ENCODE measurements around the gene PROM1. TPM values are rescaled to one million over a fixed set of nuclear protein-coding genes. Genes with fewer than 3 reads are reported as not detected.
A peak's percentile ranks its signal among the peaks of the same experiment; 100 is the strongest.

The PROM1 gene
- total and polyA plus RNA-seq, 4 donors, result 1.2 to 5.2 (median 3.7) TPM

GRCh38 chr4:16045687-16046086 is 38.1 kb downstream of the PROM1 start (continued):
- TF ChIP-seq, protein P1, sequence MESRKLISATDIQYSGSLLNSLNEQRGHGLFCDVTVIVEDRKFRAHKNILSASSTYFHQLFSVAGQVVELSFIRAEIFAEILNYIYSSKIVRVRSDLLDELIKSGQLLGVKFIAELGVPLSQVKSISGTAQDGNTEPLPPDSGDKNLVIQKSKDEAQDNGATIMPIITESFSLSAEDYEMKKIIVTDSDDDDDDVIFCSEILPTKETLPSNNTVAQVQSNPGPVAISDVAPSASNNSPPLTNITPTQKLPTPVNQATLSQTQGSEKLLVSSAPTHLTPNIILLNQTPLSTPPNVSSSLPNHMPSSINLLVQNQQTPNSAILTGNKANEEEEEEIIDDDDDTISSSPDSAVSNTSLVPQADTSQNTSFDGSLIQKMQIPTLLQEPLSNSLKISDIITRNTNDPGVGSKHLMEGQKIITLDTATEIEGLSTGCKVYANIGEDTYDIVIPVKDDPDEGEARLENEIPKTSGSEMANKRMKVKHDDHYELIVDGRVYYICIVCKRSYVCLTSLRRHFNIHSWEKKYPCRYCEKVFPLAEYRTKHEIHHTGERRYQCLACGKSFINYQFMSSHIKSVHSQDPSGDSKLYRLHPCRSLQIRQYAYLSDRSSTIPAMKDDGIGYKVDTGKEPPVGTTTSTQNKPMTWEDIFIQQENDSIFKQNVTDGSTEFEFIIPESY (IDR thresholded peaks at IDR 0.05), result no peak
- no peak for TF ChIP-seq YY1 (IDR thresholded peaks at IDR 0.05)
- no peak for TF ChIP-seq JUND (IDR thresholded peaks at IDR 0.05)
- TF ChIP-seq FOXA2 (IDR thresholded peaks at IDR 0.05), result no peak
- no peak for TF ChIP-seq HNF4A (conservative IDR thresholded peaks at IDR 0.05)
- TF ChIP-seq EGR1 (IDR thresholded peaks at IDR 0.05; ENCODE audit: low read depth in 2 of 2), result no peak

GRCh38 chr4:16043642-16044498 is 40.0 kb downstream of the PROM1 start:
- DNase-seq (ENCODE audit: low spot score), result no peak
- TF ChIP-seq RXRA (IDR thresholded peaks at IDR 0.05), result peak; percentile 23 to 40
- TF ChIP-seq NR2F2 (IDR thresholded peaks at IDR 0.05), result no peak
- Histone ChIP-seq H3K9ac (ENCODE audit: low read depth in 1 of 2, low read length in 2 of 2) (no peak overlapping the region), H3K27ac (ENCODE audit: low read depth in 1 of 2, low read length in 2 of 2) (no peak overlapping the region), H3K27me3 (ENCODE audit: control insufficient read depth in 4 of 4, insufficient read depth in 4 of 4, low read length in 3 of 4) (no peaks in the 10 kb centered on the region), H3K9me3 (ENCODE audit: control insufficient read depth in 4 of 4, low read length in 3 of 4) (no peaks in the 10 kb centered on the region), H3K4me3 (ENCODE audit: low read depth in 1 of 3, low read length in 3 of 3) (no peak overlapping the region), H3K36me3 (ENCODE audit: control insufficient read depth in 4 of 4, insufficient read depth in 3 of 4, low read depth in 1 of 4, low read length in 3 of 4) (no peaks in the 10 kb centered on the region), H3K4me1 (ENCODE audit: control insufficient read depth in 4 of 4, insufficient read depth in 4 of 4, low read length in 3 of 4) (no peaks in the 10 kb centered on the region)
- 85% methylated on average over 11 of the region's 11 CpGs for WGBS

GRCh38 chr4:16039139-16039538 is 44.7 kb downstream of the PROM1 start:
- H3K9ac ChIP-seq (ENCODE audit: low read depth in 1 of 2, low read length in 2 of 2), result no peak overlapping the region
- TF ChIP-seq FOXA1 (IDR thresholded peaks at IDR 0.05), result no peak
- TF ChIP-seq, protein P2, sequence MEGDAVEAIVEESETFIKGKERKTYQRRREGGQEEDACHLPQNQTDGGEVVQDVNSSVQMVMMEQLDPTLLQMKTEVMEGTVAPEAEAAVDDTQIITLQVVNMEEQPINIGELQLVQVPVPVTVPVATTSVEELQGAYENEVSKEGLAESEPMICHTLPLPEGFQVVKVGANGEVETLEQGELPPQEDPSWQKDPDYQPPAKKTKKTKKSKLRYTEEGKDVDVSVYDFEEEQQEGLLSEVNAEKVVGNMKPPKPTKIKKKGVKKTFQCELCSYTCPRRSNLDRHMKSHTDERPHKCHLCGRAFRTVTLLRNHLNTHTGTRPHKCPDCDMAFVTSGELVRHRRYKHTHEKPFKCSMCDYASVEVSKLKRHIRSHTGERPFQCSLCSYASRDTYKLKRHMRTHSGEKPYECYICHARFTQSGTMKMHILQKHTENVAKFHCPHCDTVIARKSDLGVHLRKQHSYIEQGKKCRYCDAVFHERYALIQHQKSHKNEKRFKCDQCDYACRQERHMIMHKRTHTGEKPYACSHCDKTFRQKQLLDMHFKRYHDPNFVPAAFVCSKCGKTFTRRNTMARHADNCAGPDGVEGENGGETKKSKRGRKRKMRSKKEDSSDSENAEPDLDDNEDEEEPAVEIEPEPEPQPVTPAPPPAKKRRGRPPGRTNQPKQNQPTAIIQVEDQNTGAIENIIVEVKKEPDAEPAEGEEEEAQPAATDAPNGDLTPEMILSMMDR (IDR thresholded peaks at IDR 0.05; ENCODE audit: low read depth, low read length, missing input control), result no peak
- no peak for TF ChIP-seq JUND (IDR thresholded peaks at IDR 0.05)
- no peak for TF ChIP-seq ATF3 (IDR thresholded peaks at IDR 0.05)
- no peak for TF ChIP-seq SP1 (IDR thresholded peaks at IDR 0.05)
- TF ChIP-seq, protein P3, sequence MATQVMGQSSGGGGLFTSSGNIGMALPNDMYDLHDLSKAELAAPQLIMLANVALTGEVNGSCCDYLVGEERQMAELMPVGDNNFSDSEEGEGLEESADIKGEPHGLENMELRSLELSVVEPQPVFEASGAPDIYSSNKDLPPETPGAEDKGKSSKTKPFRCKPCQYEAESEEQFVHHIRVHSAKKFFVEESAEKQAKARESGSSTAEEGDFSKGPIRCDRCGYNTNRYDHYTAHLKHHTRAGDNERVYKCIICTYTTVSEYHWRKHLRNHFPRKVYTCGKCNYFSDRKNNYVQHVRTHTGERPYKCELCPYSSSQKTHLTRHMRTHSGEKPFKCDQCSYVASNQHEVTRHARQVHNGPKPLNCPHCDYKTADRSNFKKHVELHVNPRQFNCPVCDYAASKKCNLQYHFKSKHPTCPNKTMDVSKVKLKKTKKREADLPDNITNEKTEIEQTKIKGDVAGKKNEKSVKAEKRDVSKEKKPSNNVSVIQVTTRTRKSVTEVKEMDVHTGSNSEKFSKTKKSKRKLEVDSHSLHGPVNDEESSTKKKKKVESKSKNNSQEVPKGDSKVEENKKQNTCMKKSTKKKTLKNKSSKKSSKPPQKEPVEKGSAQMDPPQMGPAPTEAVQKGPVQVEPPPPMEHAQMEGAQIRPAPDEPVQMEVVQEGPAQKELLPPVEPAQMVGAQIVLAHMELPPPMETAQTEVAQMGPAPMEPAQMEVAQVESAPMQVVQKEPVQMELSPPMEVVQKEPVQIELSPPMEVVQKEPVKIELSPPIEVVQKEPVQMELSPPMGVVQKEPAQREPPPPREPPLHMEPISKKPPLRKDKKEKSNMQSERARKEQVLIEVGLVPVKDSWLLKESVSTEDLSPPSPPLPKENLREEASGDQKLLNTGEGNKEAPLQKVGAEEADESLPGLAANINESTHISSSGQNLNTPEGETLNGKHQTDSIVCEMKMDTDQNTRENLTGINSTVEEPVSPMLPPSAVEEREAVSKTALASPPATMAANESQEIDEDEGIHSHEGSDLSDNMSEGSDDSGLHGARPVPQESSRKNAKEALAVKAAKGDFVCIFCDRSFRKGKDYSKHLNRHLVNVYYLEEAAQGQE (IDR thresholded peaks at IDR 0.05), result no peak
- TF ChIP-seq RAD21 (IDR thresholded peaks at IDR 0.05), result no peak
- DNase-seq (ENCODE audit: low spot score), result no peak
- H3K27ac ChIP-seq (ENCODE audit: low read depth in 1 of 2, low read length in 2 of 2), result no peak overlapping the region
- whole genome bisulfite sequencing, result 95% methylated on average over 5 of the region's 5 CpGs
- no peak overlapping the region for H3K4me3 ChIP-seq (ENCODE audit: low read depth in 1 of 3, low read length in 3 of 3)
- H3K4me1 ChIP-seq (ENCODE audit: control insufficient read depth in 4 of 4, insufficient read depth in 4 of 4, low read length in 3 of 4), result peaks cover 2 to 4% (median 3%) of the 10 kb centered on the region in 4 donors
- no peaks in the 10 kb centered on the region for H3K9me3 ChIP-seq (ENCODE audit: control insufficient read depth in 4 of 4, low read length in 3 of 4)
- H3K36me3 ChIP-seq (ENCODE audit: control insufficient read depth in 4 of 4, insufficient read depth in 3 of 4, low read depth in 1 of 4, low read length in 3 of 4), result no peaks in the 10 kb centered on the region
- no peaks in the 10 kb centered on the region for H3K27me3 ChIP-seq (ENCODE audit: control insufficient read depth in 4 of 4, insufficient read depth in 4 of 4, low read length in 3 of 4)
